ENCODE data around the gene ZBTB33.

DNA sequence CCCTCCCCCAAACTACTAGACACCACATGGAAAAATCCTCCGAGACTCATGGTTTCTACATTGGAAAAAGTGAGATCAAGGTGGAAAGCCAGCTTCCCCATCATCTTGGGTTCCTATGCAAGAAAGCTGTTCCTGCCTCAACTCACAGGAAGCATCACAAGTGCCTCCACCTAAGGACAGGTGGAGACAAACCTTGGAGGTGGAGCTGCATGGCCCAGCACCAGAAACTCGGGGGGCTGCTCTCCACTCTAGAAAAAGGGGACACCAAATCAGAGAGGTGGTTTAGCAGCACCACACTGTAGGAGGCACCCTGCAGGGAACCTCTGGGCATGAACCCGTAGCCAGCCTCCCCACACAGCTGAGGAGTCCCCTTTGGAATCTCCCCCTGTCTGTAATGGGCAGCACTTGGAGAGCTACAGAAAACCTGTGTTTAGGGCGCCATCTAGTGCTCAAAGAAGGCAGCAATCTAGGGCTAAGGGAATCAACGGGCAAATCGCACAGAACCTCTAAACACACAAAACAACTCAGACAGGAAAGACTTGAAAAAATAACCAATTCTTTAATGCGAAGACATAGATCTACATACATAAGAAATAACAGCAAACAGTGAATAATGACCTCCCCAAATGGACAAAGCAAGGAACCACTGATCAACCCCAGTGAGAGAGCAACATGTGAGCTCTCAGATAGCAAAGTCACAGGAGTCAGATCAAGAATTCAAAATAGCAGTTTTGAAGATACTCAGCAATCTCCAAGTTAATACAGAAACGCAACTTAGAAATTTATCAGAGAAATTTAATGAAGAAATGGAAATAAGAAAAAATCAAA is 37.0 kb upstream of the ZBTB33 start:
- TF ChIP-seq, protein P1, sequence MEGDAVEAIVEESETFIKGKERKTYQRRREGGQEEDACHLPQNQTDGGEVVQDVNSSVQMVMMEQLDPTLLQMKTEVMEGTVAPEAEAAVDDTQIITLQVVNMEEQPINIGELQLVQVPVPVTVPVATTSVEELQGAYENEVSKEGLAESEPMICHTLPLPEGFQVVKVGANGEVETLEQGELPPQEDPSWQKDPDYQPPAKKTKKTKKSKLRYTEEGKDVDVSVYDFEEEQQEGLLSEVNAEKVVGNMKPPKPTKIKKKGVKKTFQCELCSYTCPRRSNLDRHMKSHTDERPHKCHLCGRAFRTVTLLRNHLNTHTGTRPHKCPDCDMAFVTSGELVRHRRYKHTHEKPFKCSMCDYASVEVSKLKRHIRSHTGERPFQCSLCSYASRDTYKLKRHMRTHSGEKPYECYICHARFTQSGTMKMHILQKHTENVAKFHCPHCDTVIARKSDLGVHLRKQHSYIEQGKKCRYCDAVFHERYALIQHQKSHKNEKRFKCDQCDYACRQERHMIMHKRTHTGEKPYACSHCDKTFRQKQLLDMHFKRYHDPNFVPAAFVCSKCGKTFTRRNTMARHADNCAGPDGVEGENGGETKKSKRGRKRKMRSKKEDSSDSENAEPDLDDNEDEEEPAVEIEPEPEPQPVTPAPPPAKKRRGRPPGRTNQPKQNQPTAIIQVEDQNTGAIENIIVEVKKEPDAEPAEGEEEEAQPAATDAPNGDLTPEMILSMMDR (conservative IDR thresholded peaks at IDR 0.05): peak; percentile 89
- no peak for TF ChIP-seq EZH2 (IDR thresholded peaks at IDR 0.05; ENCODE audit: low read depth)
